Raji (cell line): ENCODE data around the gene CNTN4.

Source experiments
- POLR2A ChIP-seq: IDR thresholded peaks from 2 replicates; pipeline ENCODE4 v1.6.1; 2011; ENCODE audit warnings: low read depth, low read length, control low read depth; ENCODE audit not compliant: insufficient read depth

CNTN4 gene

GRCh38 chr3:3089017-3089416, 990.4 kb downstream of the CNTN4 start:
- TF ChIP-seq POLR2A = no peak

GRCh38 chr3:3097958-3098357, 999.3 kb downstream of the CNTN4 start:
- TF ChIP-seq POLR2A = no peak

DNA sequence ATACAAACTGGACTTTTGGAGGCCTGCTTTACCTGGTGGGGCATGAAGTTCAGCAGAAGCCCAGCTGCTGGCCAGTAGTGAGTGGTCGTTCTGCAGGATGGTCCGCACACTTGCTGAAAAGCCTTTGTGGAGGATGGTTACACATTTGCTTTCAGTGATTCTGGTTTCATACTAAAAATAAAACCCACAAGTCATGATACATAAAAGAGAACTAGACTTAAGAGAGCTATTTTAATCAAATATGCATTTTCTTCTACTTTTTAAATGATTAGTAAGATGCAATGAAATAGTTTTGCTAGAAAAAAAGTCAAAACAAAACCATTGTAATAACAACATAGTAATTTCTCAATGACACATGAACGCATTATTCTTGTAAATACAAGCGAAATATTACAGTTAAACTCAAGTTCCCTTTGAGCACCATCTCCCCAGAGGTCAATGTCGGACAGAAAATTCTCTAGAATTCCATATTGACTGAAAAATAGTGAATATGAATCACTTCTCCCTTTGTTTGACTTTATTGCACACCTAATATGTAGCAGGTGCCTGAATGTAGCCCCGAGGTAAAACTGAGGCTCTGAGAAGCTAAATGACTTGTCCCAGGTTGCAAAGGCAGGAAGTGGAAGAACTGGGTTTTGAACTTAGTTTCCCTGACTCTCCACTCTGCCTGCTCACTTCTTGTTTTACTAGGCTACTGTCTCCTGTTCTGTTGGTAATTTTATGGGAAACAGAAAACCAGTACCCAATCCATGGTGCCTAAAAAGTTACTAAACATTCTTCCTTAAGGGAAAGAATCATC, 1003.2 kb downstream of the CNTN4 start:
- TF ChIP-seq POLR2A = no peak

DNA sequence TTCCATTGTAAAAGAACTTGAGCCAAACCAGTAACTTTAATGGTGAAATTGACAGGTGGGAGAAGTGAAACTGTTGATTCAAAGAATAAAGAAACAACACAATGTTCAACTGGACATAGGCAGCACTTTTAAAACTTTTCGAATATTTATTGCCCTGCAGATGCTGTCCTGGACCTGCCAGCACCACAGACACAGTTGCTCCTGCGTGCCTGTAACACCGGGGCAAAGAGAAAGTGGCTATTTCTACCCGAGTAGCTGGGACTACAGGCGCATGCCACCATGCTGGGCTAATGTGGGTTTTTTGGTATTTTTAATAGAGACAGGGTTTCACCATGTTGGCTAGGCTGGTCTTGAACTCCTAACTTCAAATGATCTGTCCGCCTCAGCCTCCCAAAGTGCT, 1004.1 kb downstream of the CNTN4 start:
- TF ChIP-seq POLR2A = no peak

- TF ChIP-seq POLR2A = no peak
These were observed 1006.6 kb downstream of the CNTN4 start for GRCh38 chr3:3105246-3105645.

DNA sequence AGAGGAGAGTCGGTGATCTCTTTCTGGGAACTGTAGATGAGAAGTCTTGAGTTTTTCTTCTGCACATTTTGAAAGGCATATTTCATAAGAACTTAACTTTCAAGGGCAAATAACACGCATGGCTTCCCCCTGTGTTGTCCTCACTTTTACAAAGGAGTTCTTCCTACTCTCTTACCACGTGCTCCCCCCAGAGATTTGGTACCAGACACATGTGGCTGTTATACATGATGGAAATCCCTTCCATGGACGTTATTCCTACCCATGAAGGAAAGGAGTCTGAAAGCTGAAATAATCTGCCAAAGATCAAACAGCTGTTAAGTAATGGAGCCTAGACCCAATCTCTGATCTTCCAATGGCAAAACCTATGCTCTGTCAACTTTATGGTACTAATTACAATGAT, 1007.1 kb downstream of the CNTN4 start:
- TF ChIP-seq POLR2A = no peak

- no peak for TF ChIP-seq POLR2A
These were observed 1008.5 kb downstream of the CNTN4 start for GRCh38 chr3:3107181-3107580.
